HG03439 (cell line): ENCODE measurements around the gene NXPH1.

ENCODE experiments used
- ATAC-seq: cut with Tn5 transposase; IDR thresholded peaks from one replicate; pipeline ENCODE4 v1.9.1; 2021; ENCODE audit warnings: mild to moderate bottlenecking, moderate library complexity; ENCODE audit not compliant: unreplicated experiment

Gene NXPH1

GRCh38 chr7:8585591-8585990 is 152.2 kb downstream of the NXPH1 start:
- ATAC-seq = no peak

- ATAC-seq = no peak
Observed at GRCh38 chr7:8590225-8590624, 156.8 kb downstream of the NXPH1 start.

- no peak for ATAC-seq
Observed at GRCh38 chr7:8590791-8591190, 157.4 kb downstream of the NXPH1 start.

- ATAC-seq = no peak
Observed at GRCh38 chr7:8591289-8591688, 157.9 kb downstream of the NXPH1 start.

- no peak for ATAC-seq
Observed at GRCh38 chr7:8592167-8592566, 158.8 kb downstream of the NXPH1 start.

GRCh38 chr7:8594115-8594514 is 160.7 kb downstream of the NXPH1 start:
- no peak for ATAC-seq

- ATAC-seq = no peak
Observed at GRCh38 chr7:8597565-8597964, 164.2 kb downstream of the NXPH1 start.

- ATAC-seq = no peak
Observed at GRCh38 chr7:8601121-8601520, 167.7 kb downstream of the NXPH1 start.

- no peak for ATAC-seq
Observed at GRCh38 chr7:8605221-8605620, 171.8 kb downstream of the NXPH1 start.

- ATAC-seq = no peak
Observed at GRCh38 chr7:8612584-8612983, 179.2 kb downstream of the NXPH1 start.

GRCh38 chr7:8613191-8613590 is 179.8 kb downstream of the NXPH1 start:
- no peak for ATAC-seq

GRCh38 chr7:8615019-8615418 is 181.6 kb downstream of the NXPH1 start:
- ATAC-seq = no peak

GRCh38 chr7:8618441-8619070 is 185.1 kb downstream of the NXPH1 start:
- ATAC-seq = no peak

GRCh38 chr7:8620169-8620568 is 186.8 kb downstream of the NXPH1 start:
- ATAC-seq = no peak

- ATAC-seq = no peak
Observed at GRCh38 chr7:8625612-8626011, 192.2 kb downstream of the NXPH1 start.

GRCh38 chr7:8627325-8627724 is 193.9 kb downstream of the NXPH1 start:
- ATAC-seq = no peak

- ATAC-seq = no peak
Observed at GRCh38 chr7:8628656-8629055, 195.2 kb downstream of the NXPH1 start.

GRCh38 chr7:8629504-8629903 is 196.1 kb downstream of the NXPH1 start:
- ATAC-seq = no peak

- ATAC-seq = no peak
Observed at GRCh38 chr7:8637322-8637721, 203.9 kb downstream of the NXPH1 start.

- ATAC-seq = no peak
Observed at GRCh38 chr7:8638076-8638475, 204.7 kb downstream of the NXPH1 start.

- no peak for ATAC-seq
Observed at GRCh38 chr7:8639668-8640067, 206.3 kb downstream of the NXPH1 start.

- ATAC-seq = no peak
Observed at GRCh38 chr7:8640671-8641070, 207.3 kb downstream of the NXPH1 start.
